GM18508 (cell line): ENCODE data around the gene GSTCD.
A peak's percentile ranks its signal among the peaks of the same experiment; 100 is the strongest.
"Not testable (repeated sequence)": the region's sequence is repeated elsewhere in the genome, so short reads cannot be mapped to it uniquely, and the experiment has no call there.

ENCODE experiments used
- ATAC-seq: cut with Tn5 transposase; IDR thresholded peaks from one replicate; pipeline ENCODE4 v1.9.1; 2021; ENCODE audit warnings: moderate number of reproducible peaks; ENCODE audit not compliant: insufficient read depth, unreplicated experiment

GSTCD gene, protein sequence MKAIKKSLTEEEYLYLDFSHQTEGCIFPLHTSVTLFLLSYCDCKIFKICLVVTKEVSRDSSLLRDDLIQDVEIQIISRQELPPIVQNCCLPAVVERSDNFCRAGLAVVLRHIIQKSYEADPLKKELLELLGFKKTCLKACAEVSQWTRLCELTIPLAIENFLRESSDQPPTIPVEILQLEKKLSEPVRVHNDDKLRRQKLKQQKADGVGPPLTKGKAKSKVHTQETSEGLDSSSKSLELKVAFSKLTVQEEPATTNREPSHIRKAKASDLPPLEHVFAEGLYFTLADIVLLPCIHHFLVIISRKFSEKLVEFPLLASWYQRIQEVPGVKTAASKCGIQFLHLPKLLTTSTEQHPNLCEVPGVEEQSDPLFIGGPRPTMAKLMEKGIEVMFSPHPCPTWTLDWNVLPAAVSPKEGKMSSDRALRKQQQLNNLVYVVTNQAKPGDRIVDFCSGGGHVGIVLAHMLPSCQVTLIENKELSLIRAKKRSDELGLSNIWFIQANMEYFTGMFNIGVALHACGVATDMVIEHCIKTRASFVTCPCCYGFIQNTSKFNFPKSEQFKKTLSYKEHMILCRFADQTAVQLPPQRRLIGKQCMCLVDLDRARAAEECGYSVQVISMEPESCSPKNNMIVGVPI

DNA sequence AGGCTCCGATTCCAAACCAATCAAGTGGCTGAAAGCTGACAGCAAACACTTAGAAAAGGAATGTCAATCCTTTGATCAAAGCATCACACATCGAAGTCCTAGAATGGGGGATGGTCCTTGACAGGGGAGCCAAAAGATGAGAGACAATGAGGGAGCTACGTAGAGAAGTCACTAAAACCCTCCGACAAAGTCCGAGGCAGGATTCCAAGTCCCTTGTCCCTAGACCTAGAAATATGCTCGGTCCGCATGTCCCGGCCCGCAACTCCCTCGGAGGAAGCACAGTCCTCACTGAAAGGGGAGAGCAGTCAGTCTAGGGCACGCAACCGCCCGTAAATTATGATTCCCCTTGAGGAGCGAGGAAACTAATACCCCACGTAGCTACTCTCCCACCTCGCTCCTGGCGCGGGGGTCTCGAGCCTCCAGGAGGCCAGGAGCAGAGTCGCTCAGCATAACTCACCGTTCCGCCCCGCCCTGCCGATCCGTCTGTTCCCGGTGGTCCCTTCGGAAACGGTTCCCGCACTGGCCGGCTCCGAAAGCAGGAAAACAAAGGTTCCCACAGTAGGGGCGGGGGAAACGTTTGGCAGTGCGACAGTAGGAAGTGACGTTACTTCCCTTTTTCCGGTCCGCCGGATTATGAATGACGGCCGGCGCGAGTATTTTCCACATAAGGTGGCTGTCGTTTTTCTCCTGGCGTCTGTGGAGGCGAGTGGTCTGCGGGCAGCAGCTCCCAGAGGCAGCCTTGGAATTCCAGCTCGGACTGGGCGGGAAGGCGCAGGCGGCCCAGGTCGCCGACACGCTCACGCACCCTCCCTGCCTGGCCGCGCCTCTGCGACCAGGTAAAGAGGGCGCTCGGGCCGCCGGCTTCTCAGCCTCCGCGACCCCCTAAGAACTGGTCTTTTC, at the start of gene GSTCD, which contains the start of gene INTS12:
TSS of gene GSTCD (plus strand) at position 604 of the 900 bp plus-strand sequence. CDS start 8,830 bp downstream, outside the sequence.
TSS of gene INTS12 (minus strand) at position 509 of the 900 bp plus-strand sequence. CDS start 8,684 bp downstream, outside the sequence.
- peak; percentile 68 for ATAC-seq

DNA sequence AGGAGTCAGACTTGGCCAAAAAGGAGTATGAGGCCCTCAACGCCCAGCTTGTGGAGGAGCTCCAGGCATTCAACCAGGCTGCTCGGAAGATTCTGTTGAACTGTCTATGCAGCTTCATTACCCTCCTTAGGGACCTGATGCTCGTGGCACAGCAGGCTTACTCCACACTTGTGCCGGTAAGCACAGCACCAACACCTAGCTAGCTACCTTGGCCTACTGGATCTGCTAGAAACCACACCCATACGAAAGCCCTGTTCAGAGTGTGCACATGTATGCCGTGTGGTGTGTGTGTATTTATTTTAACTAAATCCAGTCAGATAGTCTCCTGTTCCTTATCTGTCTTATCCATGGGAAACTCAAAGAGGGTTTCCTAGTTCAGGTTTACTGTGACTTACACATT, 49.4 kb upstream of the GSTCD start:
- ATAC-seq: no peak

- no peak for ATAC-seq
These were observed 47.6 kb upstream of the GSTCD start for GRCh38 chr4:105661028-105661427.

- ATAC-seq: no peak
These were observed 45.5 kb upstream of the GSTCD start for GRCh38 chr4:105662935-105663675.

DNA sequence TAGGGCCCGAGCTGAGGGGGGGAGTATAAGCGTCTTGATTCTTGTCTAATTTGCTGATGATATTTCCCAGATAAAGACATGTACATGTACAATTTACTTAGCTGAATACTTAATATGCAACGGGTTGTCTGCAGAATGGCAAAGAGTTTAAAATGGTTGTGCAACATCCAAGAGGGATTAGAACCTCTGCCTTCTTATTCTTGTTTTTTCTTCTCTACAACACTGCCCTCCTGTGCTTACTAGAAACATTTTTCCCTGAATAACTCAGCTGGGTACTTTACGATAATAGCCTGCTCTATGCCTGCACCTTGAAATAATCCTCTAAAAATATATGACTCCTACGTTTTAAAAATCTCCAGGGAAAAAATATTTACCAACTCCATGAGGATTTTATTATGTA, 41.9 kb upstream of the GSTCD start:
- ATAC-seq: no peak

GRCh38 chr4:105670684-105671083, 37.9 kb upstream of the GSTCD start:
- no peak for ATAC-seq

- ATAC-seq: no peak
These were observed 37.3 kb upstream of the GSTCD start for GRCh38 chr4:105671301-105671700.

DNA sequence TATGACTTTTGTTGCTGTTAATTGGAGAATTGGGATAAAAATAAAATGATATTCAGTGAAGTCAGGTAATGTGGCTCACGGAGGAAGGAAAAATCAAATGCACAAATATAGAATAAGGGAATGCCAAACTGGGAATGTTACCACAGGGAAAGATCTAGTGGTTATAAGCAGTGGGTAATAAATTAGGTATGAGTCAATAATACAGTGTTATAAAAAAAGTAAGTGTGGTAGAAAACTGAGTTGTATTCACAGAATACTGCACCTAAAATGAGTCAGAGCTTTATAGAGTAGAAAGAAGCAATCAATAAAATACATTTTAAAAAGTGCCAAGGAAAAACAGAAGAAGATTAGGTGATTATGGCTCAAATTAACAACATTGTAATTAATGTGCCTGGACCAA, 34.6 kb upstream of the GSTCD start:
- no peak for ATAC-seq

- ATAC-seq: no peak
These were observed 30.9 kb upstream of the GSTCD start for GRCh38 chr4:105677709-105678108.

GRCh38 chr4:105679186-105679585, 29.4 kb upstream of the GSTCD start:
- no peak for ATAC-seq

GRCh38 chr4:105683038-105683437, 25.5 kb upstream of the GSTCD start:
- no peak for ATAC-seq

GRCh38 chr4:105686571-105686970, 22.0 kb upstream of the GSTCD start:
- no peak for ATAC-seq

- ATAC-seq: not testable (repeated sequence)
These were observed 13.8 kb upstream of the GSTCD start for GRCh38 chr4:105694812-105695211.

DNA sequence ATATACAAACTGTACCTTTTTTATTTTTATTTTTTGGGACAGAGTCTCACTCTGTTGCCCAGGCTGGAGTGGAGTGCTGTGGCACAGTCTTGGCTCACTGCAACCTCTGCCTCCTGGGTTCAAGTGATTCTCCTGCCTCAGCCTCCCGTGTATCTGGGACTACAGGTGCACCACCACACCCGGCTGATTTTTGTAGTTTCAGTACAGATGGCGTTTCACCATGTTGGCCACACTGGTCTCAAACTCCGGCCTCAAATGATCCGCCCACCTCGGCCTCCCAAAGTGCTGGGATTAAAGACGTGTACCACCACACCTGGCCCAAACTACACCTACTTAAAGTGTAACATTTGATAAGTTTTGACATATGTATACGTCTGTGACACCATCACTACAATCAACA, 12.8 kb upstream of the GSTCD start:
- not testable (repeated sequence) for ATAC-seq

- no peak for ATAC-seq
These were observed 10.0 kb upstream of the GSTCD start for GRCh38 chr4:105698607-105699006.

DNA sequence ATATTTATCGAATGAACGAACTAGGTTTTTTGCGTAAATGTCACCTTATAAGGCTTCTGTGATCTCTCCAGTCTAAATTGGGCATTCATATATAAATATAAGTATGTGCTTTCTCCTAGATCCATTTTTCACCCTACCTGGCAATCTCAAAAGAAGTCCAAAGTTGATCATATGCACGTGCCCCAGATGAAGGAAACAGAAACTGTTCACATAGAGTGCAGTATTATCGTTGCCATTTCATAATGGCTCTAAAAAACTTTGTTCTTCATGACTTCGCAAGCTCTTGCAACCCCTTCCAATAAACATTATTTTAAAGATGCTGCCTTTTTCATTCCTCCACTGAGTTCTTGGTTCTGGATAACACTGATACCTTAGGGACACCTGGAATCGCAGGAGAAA, 803 bp upstream of the GSTCD start:
- no peak for ATAC-seq

GRCh38 chr4:105709081-105709450, 482 bp downstream of the GSTCD start:
- peak; percentile 5 for ATAC-seq

- ATAC-seq: no peak
These were observed 1.5 kb downstream of the GSTCD start for GRCh38 chr4:105710012-105710600.

DNA sequence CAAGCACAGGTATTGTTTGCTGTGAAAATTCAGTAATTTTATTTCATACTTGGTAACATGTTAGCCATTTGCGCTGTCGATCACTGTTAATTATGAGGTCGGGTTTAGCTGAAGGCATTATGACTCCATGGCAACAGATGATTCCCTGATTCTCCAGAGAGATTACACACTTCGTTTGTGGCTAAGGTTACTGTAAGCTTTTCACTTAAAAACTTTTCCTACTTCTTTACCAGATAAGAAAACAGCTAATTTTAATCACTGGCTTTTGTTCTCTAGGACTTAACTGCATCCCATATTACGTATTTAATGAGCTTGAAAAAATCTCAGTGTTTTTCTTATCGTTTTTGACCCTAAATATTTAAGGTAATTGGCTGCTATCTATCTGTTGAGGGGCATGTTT, 2.1 kb downstream of the GSTCD start:
- no peak for ATAC-seq

GRCh38 chr4:105712766-105713165, 4.2 kb downstream of the GSTCD start:
- no peak for ATAC-seq
